ENCODE data around the gene PALB2. TPM values are rescaled to one million over a fixed set of nuclear protein-coding genes. Genes with fewer than 3 reads are reported as not detected.

PALB2 gene
- polyA plus RNA-seq, 3 donors, result 2.3 to 3.3 (median 2.5) TPM

GRCh38 chr16:23573817-23574216, 67.3 kb downstream of the PALB2 start:
- Histone ChIP-seq H3K36me3 (replicated peaks in 1 of 2; ENCODE audit: control insufficient read depth in 1 of 2, insufficient read depth in 2 of 2, low read length in 2 of 2) (peaks cover 9 to 45% of the 10 kb centered on the region in 2 donors), H3K9ac (ENCODE audit: insufficient read depth, low read length, poor library complexity, severe bottlenecking) (no peak overlapping the region), H4K20me1 (ENCODE audit: insufficient read depth, low read length) (no peaks in the 10 kb centered on the region), H3K4me1 (ENCODE audit: control insufficient read depth in 1 of 2, insufficient read depth in 2 of 2, low read length in 2 of 2) (peaks cover 32 to 36% of the 10 kb centered on the region in 2 donors), H3K79me2 (ENCODE audit: insufficient read depth, low read length) (no peaks in the 10 kb centered on the region), H3K27ac (ENCODE audit: low read depth in 1 of 2, low read length in 2 of 2) (no peak overlapping the region), H3K27me3 (ENCODE audit: control insufficient read depth in 2 of 2, insufficient read depth in 2 of 2, low read length in 2 of 2) (no peaks in the 10 kb centered on the region), H3K4me3 (replicated peaks in 1 of 3; ENCODE audit: low read depth in 2 of 3, low read length in 3 of 3) (no peak overlapping the region), H3K9me3 (replicated peaks in 1 of 2; ENCODE audit: control insufficient read depth in 1 of 2, insufficient read depth in 1 of 2, low read length in 2 of 2) (no peaks in the 10 kb centered on the region), H2AFZ (ENCODE audit: insufficient read depth, low read depth, low read length, poor library complexity, severe bottlenecking) (no peak overlapping the region), H3K4me2 (replicated peaks; ENCODE audit: extremely low read depth, low read length, poor library complexity, severe bottlenecking) (no peak overlapping the region)
- WGBS (ENCODE audit: insufficient coverage), result 92% methylated on average over 2 of the region's 5 CpGs
- intact Hi-C loops (cut with micrococcal nuclease), result no loop called here
- Mint-ChIP-seq H3K27me3 (ENCODE audit: low read depth in 3 of 3) (no peaks in the 10 kb centered on the region), H3K36me3 (peaks cover 35 to 36% of the 10 kb centered on the region in 2 donors), H3K4me3 (no peak overlapping the region), H3K27ac (peak overlapping the region in 1 of 7 donors; percentile 37), H3K4me1 (peaks cover 35% of the 10 kb centered on the region), H3K9me3 (peaks cover 0 to 2% (median 0%) of the 10 kb centered on the region in 7 donors)
- no peak for DNase-seq
- TF ChIP-seq, protein P1, sequence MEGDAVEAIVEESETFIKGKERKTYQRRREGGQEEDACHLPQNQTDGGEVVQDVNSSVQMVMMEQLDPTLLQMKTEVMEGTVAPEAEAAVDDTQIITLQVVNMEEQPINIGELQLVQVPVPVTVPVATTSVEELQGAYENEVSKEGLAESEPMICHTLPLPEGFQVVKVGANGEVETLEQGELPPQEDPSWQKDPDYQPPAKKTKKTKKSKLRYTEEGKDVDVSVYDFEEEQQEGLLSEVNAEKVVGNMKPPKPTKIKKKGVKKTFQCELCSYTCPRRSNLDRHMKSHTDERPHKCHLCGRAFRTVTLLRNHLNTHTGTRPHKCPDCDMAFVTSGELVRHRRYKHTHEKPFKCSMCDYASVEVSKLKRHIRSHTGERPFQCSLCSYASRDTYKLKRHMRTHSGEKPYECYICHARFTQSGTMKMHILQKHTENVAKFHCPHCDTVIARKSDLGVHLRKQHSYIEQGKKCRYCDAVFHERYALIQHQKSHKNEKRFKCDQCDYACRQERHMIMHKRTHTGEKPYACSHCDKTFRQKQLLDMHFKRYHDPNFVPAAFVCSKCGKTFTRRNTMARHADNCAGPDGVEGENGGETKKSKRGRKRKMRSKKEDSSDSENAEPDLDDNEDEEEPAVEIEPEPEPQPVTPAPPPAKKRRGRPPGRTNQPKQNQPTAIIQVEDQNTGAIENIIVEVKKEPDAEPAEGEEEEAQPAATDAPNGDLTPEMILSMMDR (IDR thresholded peaks at IDR 0.05), result no peak

GRCh38 chr16:23572394-23572793, 68.7 kb downstream of the PALB2 start:
- Mint-ChIP-seq H3K4me1 (peaks cover 27% of the 10 kb centered on the region), H3K27me3 (ENCODE audit: low read depth in 3 of 3) (no peaks in the 10 kb centered on the region), H3K4me3 (no peak overlapping the region), H3K27ac (peak overlapping the region in 1 of 7 donors; percentile 30), H3K9me3 (peaks cover 0 to 2% (median 0%) of the 10 kb centered on the region in 7 donors), H3K36me3 (peaks cover 41 to 50% of the 10 kb centered on the region in 2 donors)
- H3K9me3 ChIP-seq (replicated peaks in 1 of 2; ENCODE audit: control insufficient read depth in 1 of 2, insufficient read depth in 1 of 2, low read length in 2 of 2), result no peaks in the 10 kb centered on the region
- H4K20me1 ChIP-seq (ENCODE audit: insufficient read depth, low read length), result no peaks in the 10 kb centered on the region
- TF ChIP-seq, protein P1 (IDR thresholded peaks at IDR 0.05), result no peak
- DNase-seq, result no peak
- H3K4me1 ChIP-seq (ENCODE audit: control insufficient read depth in 1 of 2, insufficient read depth in 2 of 2, low read length in 2 of 2), result peaks cover 25 to 26% of the 10 kb centered on the region in 2 donors
- 92% methylated on average over 4 of the region's 9 CpGs for WGBS (ENCODE audit: insufficient coverage)
- H3K9ac ChIP-seq (ENCODE audit: insufficient read depth, low read length, poor library complexity, severe bottlenecking), result no peak overlapping the region
- H3K27me3 ChIP-seq (ENCODE audit: control insufficient read depth in 2 of 2, insufficient read depth in 2 of 2, low read length in 2 of 2), result no peaks in the 10 kb centered on the region
- H3K27ac ChIP-seq (ENCODE audit: low read depth in 1 of 2, low read length in 2 of 2), result no peak overlapping the region
- H3K4me3 ChIP-seq (replicated peaks in 1 of 3; ENCODE audit: low read depth in 2 of 3, low read length in 3 of 3), result no peak overlapping the region
- intact Hi-C loops (cut with micrococcal nuclease), result no loop called here
- H2AFZ ChIP-seq (ENCODE audit: insufficient read depth, low read depth, low read length, poor library complexity, severe bottlenecking), result no peak overlapping the region
- H3K79me2 ChIP-seq (ENCODE audit: insufficient read depth, low read length), result no peaks in the 10 kb centered on the region
- no peak overlapping the region for H3K4me2 ChIP-seq (replicated peaks; ENCODE audit: extremely low read depth, low read length, poor library complexity, severe bottlenecking)
- H3K36me3 ChIP-seq (replicated peaks in 1 of 2; ENCODE audit: control insufficient read depth in 1 of 2, insufficient read depth in 2 of 2, low read length in 2 of 2), result peaks cover 13 to 59% of the 10 kb centered on the region in 2 donors

All from CD14-positive monocyte (primary cell).